ENCODE data around the gene DUSP19.

The DUSP19 gene

GRCh38 chr2:183148955-183149354 is 70.4 kb downstream of the DUSP19 start:
- H3K27ac ChIP-seq, result no peak overlapping the region
- TF ChIP-seq ZFX (IDR thresholded peaks at IDR 0.05) (no peak), CTCF (conservative IDR thresholded peaks at IDR 0.05) (no peak)

DNA sequence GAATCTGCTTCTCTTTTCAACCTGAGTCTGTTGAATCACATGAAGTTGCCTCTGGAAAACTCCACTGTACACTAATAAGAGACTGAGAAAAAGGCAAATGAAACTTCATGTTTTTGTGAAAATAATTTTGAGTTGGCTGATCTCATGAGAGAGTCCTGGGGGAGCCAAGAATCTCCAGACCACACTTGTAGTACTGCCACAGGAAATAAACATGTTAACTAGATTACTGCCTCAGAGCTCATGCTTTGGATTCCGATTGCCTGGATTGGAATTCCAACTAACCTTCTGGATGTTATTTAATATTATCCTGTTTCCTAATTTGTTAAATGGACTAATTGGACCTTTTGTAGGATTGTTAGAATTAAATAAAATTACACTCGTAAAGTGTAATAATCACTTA is 70.9 kb downstream of the DUSP19 start:
- no peak overlapping the region for H3K27ac ChIP-seq
- TF ChIP-seq CTCF (conservative IDR thresholded peaks at IDR 0.05) (no peak), ZFX (IDR thresholded peaks at IDR 0.05) (no peak)

All from C4-2B (cell line).